Measurements from ENCODE around the gene ABCB6. TPM values are rescaled to one million over a fixed set of nuclear protein-coding genes. Genes with fewer than 3 reads are reported as not detected.
"Not testable (repeated sequence)": the region's sequence is repeated elsewhere in the genome, so short reads cannot be mapped to it uniquely, and the experiment has no call there.

ABCB6 gene
- 65.8 TPM for total RNA-seq

DNA sequence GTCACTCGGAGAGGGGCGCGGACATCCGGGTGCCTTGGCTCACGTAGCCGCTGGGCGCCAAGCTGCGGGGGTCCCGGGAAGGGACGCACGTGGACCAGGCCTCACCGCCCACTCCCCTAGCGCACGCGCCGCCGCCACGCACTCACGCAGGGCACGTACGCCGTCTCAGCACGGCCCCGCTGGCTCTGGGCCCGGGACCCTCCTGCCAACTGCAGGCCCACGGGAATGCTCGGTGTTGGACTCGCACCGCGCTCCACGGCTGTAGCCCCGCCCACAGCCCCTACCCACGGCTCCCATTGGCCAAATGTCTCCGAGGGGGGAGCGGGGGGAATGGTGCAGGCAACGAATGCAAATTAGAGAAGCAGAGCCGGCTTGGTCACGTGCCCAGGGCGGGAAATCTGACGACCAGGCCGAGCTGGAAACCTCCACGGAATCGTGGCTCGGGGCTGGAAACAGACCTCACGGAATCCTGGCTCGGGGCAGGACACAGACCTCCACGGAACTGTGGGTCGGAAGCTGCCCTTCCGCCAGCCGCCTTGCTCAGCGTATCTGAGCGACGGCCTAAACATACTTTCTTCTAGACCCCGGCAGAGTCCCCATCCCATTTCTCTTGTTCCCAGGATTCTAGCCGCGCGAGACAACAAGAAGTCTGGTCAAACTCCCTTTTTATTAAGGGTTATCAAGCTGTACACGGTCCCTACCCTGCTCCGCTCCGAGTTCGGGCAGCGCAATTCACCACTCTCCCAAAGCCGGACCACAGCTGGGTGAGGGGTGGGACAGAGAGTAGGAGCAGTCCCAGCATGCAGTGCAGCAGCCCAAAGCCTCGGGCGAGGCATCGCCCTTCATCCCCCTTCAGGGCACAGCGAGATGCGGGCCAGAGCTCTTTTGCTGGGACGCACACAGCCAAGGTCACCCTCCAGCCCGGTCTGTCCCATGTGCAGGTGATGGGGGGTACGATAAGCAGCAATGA is at the start of gene ABCB6:
Gene ABCB6, minus strand, starts transcription at position 227 of the 970 bp plus-strand sequence. CDS start 285 bp downstream, outside the sequence.
- DNase-seq (ENCODE audit: low spot score): peak; percentile 96

DNA sequence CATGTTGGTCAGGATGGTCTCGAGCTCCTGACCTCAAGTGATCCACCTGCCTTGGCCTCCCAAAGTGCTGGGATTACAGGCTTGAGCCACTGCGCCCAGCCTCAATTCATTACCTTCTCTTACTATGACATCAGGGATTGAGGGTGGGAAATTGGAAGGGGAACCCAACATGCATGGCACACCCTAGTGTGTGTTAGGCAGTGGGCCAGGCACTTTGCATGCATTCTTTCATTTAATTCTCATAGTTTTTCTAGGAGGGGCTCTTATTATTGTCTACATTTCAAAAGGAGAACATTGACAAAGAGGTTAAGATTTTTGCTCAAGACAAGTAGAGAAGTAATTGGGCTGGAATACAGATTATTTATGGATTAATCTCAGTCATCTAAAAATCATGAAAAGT is 49.5 kb upstream of the ABCB6 start:
- no peak for DNase-seq (ENCODE audit: low spot score)

DNA sequence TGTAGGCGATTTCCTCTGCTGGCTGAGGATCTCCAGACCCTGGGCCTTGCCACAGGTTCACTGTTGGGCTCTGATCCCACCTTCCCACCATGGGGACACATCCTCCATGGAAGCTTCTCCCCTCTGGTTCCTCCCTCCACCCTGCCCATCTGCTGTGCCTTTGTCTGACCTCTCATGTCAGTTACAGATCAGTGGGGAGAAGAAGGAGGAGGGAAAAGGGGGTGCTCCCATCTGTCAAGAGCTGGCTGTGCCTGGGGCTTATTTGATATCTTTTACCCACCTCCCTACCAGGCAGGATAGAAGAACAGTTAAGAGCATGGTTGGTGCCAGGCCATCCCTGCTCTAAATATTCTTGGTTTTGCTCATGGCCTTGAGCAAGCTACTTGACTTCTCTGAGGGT is 48.1 kb upstream of the ABCB6 start:
- no peak for DNase-seq (ENCODE audit: low spot score)

DNA sequence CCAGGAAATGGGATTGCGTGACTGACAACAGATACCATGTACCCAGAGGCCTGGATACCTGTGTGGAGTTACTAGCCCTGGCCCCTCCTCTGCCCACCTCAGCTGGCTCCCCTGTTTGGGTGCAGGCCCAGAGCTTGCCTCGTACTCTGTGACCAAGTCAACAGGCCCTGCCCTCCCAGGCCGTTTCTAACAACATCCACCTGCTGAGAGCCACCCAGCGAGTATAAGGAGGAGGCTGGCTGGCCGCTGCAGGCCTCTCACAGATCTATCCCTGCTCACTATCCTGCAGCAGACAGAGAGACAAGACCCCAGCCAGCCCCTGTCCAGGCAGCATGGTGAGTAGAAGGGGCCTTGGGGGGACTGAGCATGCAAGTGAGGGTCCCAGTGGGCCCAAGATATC is 47.5 kb upstream of the ABCB6 start:
- DNase-seq (ENCODE audit: low spot score): no peak

DNA sequence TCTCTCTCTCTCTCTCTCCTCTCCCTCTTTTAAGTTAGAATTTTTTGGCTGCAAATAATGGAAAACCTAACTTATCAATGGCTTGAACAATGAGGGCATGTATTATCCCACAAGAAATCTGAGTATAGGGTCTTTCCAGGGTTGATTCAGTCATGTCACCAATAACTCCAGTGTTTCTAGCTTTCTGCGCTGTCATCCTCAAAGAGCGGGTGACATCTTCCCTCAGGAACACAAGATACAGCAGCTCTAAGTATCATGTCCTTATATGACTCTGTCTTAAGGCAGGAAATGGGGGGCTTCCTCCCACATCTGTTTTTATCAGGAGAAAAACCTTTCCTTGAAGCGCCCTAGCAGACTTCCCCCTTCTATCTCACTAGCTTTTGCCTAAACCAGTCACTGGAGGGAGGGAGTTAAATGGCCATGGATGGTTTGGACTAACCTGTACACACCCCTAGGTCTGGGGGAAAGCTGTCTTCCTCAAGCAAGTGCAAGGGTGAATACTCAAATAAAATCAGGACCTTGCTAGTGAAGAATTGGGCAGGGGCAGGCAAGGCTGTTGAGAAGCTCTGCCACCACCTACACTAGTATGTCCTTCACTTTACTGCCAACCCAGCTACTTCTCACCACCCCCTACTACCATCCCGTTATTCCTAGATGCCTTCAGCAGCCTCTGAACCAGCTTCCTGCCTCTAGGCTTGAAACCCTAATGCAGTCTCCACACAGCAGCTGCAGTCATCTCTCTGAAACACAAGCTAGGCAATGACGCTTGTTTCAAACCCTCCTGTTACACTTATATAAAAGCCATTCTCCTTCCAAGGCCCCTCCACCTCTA is 42.5 kb upstream of the ABCB6 start:
- DNase-seq (ENCODE audit: low spot score): no peak

DNA sequence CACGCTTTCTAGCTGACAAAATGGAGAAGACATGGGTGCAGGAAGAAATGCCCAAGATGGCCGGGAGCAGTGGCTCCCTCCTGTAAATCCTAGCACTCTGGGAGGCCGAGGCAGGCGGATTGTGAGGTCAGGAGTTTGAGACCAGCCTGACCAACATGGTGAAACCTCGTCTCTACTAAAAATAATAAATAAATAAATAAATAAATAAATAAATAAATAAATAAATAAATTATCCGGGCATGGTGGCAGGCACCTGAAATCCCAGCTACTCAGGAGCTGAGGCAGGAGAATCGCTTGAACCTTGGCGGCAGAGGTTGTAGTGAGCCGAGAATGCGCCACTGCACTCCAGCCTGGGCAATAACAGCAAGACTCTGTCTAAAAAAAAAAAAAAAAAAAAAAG is 40.2 kb upstream of the ABCB6 start:
- not testable (repeated sequence) for DNase-seq (ENCODE audit: low spot score)

DNA sequence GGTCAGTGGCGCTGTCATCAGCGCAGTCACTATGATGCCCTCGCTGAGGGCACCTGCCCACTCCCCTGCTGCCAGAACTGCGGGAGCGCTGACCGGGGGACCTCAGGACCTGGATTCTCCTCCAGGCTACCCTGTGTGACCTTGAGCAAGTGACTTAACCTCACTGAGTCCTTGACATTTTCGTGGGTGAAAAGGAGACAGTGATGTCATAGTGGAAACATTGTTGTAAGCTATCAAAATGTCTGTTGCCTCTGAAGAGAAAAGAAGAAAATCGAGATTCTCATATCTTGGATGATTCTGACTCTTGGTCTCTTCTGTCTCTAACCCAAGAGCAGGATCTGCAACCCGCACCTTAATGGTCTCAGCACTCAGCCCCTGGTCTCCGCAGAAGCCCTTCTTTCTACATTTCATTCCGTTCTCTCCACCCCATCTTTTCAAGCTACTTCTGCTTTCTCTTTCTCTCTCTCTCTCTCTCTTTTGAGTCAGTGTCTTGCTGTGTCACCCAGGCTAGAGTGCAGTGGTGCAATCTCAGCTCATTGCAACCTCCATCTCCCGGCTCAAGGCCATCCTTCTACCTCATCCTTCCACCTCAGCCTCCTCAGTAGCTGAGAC is 35.9 kb upstream of the ABCB6 start:
- no peak for DNase-seq (ENCODE audit: low spot score)

DNA sequence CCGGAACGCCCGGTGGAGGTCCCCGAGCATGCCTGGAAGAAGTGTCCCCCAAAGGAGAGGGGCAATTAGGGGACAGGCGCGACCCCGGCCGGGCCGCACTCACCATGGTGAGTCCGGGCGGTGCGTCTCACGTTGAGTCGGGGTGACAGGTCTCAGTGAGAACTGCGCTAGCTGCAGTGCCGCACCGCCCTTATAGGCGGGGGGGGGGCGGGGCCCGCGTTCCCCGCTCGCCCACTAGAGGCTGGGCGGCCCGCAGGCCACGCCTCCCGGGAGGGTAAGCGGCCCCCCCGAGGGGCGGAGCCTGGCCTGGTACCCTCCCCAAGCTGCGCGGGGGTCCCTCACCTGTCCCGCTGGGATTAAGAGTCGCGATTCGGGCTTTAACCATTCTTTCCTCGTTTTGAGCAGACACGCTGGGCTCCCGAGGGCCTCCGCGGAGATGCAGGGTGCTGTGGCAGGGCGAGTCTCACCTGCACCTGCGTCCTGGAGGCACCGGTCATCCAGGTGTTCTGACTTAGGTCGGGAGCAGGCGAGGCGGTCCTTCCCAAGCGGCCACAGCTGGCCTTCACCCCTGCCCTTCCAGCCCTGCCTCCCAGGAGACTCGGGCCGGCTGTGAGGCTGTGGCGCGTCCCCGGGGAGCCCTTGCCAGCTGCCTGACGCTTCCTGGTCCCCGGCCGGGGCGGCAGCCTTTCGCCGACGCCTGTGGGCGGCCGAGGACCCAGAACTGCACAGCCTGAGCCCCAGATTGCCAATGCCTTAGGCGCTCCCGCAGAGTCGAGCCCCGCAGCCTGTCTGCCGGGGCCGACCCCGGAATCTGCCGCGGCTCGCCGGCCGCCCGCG is 35.2 kb upstream of the ABCB6 start, which contains the start of gene TUBA4A:
Gene TUBA4A, minus strand, starts transcription at position 166 of the 837 bp plus-strand sequence. Its CDS starts 60 bp downstream, at position 106.
- DNase-seq (ENCODE audit: low spot score): peak; percentile 87

DNA sequence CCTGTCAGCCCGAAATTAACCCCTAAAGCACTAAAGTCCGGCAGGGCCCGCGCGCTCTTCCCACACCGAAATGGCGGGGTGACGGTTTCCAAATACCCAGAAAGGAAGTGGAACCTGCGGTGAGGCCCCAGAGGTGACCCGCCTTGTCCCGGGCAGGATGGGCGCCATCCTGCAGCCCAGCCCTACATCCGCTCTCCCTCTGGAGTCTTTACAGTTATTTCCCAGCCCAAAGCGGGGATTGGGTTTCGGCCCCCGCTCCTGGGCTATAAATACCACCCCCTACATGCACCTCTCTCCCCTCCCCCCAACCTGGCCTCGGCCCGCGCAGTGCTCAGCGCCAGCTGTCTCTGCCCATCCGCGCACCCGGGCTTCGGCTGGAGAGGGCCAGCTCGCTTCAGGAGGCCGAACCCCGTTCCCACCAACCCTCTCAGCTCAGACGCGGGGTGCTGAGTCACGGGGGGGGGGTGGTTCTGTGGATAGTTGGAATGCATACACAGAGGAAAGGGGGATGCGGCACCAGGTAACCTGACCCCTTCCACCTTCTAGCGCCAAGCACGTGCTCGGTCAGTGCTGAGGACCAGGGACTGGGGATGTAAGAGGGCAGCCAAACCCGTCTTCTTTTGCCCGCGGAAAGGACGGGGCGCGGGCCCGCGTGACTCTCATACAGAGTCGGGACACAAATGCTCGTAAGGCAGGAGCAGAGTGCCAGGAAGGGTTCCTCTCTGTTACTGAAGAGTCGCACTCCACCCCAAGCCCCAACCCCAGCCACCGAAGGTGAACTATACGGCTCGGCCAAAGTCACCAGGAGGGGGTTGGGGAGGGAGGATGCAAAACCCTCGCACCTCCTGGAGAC is 34.4 kb upstream of the ABCB6 start, which contains the start of gene TUBA4B:
Gene TUBA4B, plus strand, starts transcription at position 344 of the 853 bp plus-strand sequence. Its CDS starts 165 bp downstream, at position 509.
- DNase-seq (ENCODE audit: low spot score): peak; percentile 16

DNA sequence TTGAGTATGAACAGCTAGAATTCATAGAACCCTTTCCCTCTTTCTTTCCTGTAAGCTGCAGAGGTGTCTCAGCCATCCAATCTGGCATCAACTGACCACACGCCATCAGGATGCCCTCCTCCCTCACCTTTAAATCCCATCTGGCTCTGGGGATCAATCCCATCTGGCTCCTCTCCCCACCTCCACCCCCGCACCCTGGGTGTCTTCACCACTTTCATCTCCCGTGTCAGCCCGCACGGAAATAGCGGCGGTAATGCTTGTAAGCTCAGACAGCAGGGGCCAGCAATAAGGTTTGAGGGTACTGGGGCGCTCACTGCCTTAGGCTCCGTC is 33.8 kb upstream of the ABCB6 start:
- no peak for DNase-seq (ENCODE audit: low spot score)

DNA sequence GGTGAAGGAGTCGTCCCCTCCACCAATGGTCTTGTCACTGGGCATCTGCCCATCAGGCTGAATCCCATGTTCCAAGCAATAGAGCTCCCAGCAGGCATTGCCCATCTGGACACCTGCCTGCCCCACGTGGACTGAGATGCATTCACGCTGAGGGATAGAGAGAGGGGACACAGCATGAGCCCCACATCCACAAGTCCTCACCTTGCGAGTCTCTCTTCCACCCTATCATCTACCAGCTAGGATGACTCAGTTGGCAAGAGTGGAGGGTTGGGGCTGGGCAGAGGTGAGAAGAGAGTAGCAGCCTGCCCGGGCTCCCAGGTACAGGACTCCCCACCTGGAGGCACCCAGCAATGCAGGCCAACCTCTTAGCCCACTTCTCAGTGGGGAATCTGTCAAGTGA is 33.3 kb upstream of the ABCB6 start:
- DNase-seq (ENCODE audit: low spot score): no peak

DNA sequence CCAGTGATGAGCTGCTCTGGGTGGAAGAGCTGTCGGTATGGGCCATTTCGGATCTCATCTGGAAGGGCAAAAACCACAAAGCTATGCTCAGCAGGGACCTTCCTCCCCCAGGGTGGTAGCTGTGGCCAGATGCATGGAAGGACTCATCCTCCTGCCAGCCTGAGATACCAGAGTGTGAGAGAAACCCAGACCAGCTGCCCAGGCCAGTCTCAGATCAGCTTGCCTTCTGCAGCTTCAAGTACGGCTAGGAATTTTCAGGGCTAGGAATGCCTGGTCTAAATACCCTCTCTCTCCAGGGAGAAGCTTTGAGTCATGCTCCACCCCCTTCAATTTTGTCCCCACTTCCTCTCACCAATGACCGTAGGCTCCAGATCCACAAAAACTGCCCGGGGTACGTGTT is 32.9 kb upstream of the ABCB6 start:
- no peak for DNase-seq (ENCODE audit: low spot score)

DNA sequence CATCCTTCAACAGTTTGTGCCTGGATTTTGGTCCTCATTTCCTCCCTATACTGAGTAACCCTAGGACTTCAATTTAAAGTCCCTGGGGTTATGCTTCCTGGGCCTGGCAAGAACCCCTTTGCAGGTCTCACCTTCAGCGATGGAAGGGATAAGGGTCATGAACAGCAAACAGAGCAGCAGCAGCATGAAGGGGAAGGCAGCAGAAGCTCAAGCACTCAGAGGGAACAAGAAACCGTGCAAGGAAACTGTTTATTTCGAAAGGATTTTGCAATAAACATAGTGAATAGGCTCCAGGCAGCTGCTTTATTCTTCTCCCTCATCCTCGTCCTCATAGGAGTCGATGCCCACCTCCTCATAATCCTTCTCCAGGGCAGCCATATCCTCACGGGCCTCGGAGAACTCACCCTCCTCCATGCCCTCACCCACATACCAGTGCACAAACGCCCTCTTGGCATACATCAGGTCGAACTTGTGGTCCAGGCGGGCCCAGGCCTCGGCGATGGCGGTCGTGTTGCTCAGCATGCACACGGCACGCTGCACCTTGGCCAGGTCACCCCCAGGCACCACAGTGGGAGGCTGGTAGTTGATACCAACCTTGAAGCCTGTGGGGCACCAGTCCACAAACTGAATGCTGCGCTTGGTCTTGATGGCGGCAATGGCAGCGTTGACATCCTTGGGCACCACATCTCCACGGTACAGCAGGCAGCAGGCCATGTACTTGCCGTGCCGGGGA is 31.5 kb upstream of the ABCB6 start:
- DNase-seq (ENCODE audit: low spot score): no peak

DNA sequence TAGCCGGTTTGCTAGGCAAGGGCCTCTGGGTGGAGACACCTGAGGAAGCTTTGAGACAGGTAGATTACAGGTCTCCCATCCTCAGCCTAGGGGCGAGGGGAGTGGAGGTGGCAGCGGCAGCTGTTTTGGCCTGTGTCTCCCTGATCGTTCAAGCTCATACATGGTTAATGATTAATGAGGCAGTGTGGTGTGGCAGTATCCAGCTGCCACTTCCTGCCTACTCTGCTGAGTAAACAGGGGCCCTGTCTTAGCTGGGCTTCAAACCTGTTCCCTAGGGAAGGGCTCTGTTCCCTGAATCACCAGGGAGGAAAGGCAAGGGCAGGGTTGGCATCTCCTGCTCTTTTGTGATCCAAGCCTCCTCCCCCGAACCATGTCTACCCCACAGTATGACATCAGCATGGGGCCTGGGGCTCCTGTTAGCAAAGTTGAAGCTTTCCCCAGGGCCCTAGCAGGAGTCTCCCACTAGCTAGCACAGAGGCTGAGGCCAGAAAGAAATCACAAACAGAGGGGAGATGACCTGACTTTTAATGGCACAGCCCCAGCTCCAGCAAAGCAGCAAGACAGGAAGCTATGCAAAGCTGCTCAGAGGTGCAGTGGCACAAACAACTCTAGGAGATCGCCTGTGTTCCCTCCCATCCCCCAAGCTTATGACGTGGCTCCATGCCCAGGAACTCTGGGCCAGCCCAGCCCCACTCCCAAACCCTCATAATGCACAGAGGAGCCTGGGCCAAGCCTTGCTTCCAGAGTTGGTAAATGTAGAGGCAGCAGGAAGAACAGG is 30.6 kb upstream of the ABCB6 start:
- DNase-seq (ENCODE audit: low spot score): peak; percentile 87

DNA sequence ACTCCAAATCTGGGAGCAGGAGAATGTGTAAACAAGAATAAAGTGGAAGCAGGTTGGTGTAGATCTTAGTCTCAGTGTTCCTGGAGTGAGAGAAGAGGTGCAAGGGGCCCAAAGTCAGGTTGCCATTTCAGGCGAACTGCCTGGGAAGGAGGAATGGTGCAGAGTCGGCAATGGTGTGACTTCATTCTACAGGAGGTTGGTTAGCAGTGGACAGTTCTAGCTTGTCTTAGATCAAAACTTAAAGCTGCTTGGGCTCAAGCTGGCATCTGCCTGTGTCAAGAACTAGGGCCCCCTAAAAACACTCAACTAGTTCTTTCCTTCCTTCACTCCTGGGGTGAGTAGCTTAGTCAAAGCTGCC is 30.1 kb upstream of the ABCB6 start:
- DNase-seq (ENCODE audit: low spot score): no peak

DNA sequence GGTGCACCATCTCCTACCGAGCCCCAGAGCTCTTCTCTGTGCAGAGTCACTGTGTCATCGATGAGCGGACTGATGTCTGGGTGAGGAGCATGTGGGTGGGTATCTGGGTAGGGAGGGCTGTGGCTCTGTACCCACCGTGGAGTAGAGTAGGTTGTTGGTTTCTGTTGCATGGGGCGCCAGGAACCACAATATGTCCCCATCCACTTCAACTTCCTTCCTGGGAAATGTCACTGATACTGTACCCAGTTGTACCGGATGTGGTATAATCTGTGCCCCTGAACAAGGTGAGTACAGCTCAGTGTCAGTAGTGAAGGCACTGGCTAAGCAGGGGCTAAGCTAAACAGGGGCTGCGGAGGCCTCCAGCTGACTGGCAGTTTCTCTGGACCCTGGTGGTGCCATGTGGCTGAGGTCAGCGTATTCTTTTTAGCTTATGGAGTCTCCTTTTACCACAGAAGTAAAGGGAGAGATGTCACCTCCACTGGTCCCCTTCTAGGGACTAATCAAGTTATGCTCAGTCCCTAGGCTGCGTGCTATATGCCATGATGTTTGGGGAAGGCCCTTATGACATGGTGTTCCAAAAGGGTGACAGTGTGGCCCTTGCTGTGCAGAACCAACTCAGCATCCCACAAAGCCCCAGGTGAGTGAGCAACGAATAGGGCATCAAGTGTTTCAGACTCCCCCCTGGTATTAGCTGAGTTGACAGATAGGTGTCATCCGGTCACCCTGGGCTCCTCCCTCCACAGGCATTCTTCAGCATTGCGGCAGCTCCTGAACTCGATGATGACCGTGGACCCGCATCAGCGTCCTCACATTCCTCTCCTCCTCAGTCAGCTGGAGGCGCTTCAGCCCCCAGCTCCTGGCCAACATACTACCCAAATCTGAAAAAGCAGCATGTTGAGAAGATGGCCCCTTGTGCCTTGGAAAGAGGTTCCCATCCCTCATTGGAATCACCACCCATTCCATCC is 29.2 kb upstream of the ABCB6 start:
- no peak for DNase-seq (ENCODE audit: low spot score)

DNA sequence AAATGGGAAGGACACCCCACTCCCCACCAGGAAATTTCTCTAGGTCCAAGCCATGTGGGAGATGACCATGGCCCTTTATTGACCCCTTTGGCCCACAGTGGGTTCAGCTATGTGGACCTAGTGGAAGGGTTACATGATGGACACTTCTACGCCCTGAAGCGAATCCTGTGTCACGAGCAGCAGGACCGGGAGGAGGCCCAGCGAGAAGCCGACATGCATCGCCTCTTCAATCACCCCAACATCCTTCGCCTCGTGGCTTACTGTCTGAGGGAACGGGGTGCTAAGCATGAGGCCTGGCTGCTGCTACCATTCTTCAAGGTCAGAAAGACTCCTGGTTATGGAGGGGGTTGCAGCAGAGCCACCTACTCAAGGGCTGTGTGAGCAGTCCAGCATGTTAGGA is 27.8 kb upstream of the ABCB6 start:
- DNase-seq (ENCODE audit: low spot score): no peak

DNA sequence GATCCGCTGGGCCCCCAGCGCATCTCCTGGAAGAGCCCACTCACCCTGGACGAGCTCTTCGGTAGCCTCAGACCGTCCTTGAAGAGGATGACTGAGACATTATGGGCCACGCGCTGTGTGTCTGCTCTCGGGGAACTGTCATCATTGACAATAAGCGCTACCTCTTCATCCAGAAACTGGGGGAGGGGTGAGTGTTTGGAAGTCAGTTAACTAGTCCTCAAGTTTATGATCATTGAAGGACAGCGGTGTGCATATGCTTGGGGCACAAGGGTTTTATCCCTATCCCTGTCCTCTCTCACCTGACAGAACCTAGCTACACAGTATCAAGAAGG is 27.1 kb upstream of the ABCB6 start:
- no peak for DNase-seq (ENCODE audit: low spot score)

Data from mucosa of gallbladder (tissue), 1 donor.